NT2/D1 (cell line): Measurements from ENCODE around the gene PTTG1IP2.

Experiments used
- DNase-seq: peaks from one replicate; pipeline ENCODE4 v3.0.0-alpha.2; 2011; ENCODE audit warnings: low read depth, low spot score
- H3K27me3 ChIP-seq: 2 replicates; pipeline ENCODE4 v1.6.0; 2011; ENCODE audit warnings: mild to moderate bottlenecking; ENCODE audit not compliant: insufficient read length, insufficient read depth
- H3K36me3 ChIP-seq: 2 replicates; pipeline ENCODE4 v1.6.1; 2011; ENCODE audit warnings: mild to moderate bottlenecking, low read length, mixed read lengths; ENCODE audit not compliant: insufficient read depth, insufficient read length
- H3K4me1 ChIP-seq: 2 replicates; pipeline ENCODE4 v1.5.1; 2011; ENCODE audit not compliant: insufficient read depth, insufficient read length
- H3K4me3 ChIP-seq: 2 replicates; pipeline ENCODE4 v1.5.1; 2011; ENCODE audit warnings: low read depth; ENCODE audit not compliant: insufficient read length
- H3K9ac ChIP-seq: 2 replicates; pipeline ENCODE4 v1.6.0; 2011; ENCODE audit warnings: low read depth; ENCODE audit not compliant: insufficient read length
- H3K9me3 ChIP-seq: 2 replicates; pipeline ENCODE4 v1.5.1; 2011; ENCODE audit warnings: mild to moderate bottlenecking, low read length; ENCODE audit not compliant: insufficient read depth
- SUZ12 ChIP-seq: IDR thresholded peaks from 2 replicates; pipeline ENCODE4 v1.6.1; 2011; ENCODE audit not compliant: insufficient read length, insufficient read depth; ENCODE audit errors: extremely low read depth
- YY1 ChIP-seq: IDR thresholded peaks from 2 replicates; pipeline ENCODE4 v1.6.1; 2011; ENCODE audit not compliant: insufficient read length, insufficient read depth
- ZNF274 ChIP-seq: IDR thresholded peaks from 2 replicates; pipeline ENCODE4 v1.6.1; 2011; ENCODE audit warnings: mild to moderate bottlenecking, low read depth, low read length

Gene PTTG1IP2

GRCh38 chr7:90536449-90536848 is 67.0 kb downstream of the PTTG1IP2 start:
- DNase-seq, result no peak
- no peak for TF ChIP-seq SUZ12
- no peak for TF ChIP-seq ZNF274
- no peak for TF ChIP-seq YY1
- H3K9me3 ChIP-seq, result no peaks in the 10 kb centered on the region

GRCh38 chr7:90538405-90538804 is 69.0 kb downstream of the PTTG1IP2 start:
- DNase-seq, result no peak
- no peak for TF ChIP-seq YY1
- no peak for TF ChIP-seq SUZ12
- no peak for TF ChIP-seq ZNF274
- no peak overlapping the region for H3K9ac ChIP-seq
- H3K4me3 ChIP-seq, result no peak overlapping the region
- H3K36me3 ChIP-seq, result no peaks in the 10 kb centered on the region
- H3K9me3 ChIP-seq, result no peaks in the 10 kb centered on the region
- H3K4me1 ChIP-seq, result no peaks in the 10 kb centered on the region
- no peaks in the 10 kb centered on the region for H3K27me3 ChIP-seq

More at GRCh38 chr7:90536449-90536848, 67.0 kb downstream of the PTTG1IP2 start:
- no peak overlapping the region for H3K4me3 ChIP-seq
- no peaks in the 10 kb centered on the region for H3K36me3 ChIP-seq
- H3K9ac ChIP-seq, result no peak overlapping the region
- H3K4me1 ChIP-seq, result no peaks in the 10 kb centered on the region
- H3K27me3 ChIP-seq, result no peaks in the 10 kb centered on the region

- Histone ChIP-seq H3K4me1 (no peaks in the 10 kb centered on the region), H3K9ac (no peak overlapping the region), H3K27me3 (no peaks in the 10 kb centered on the region), H3K4me3 (no peak overlapping the region), H3K9me3 (no peaks in the 10 kb centered on the region), H3K36me3 (no peaks in the 10 kb centered on the region)
- DNase-seq, result no peak
- no peak for TF ChIP-seq YY1
- no peak for TF ChIP-seq SUZ12
- TF ChIP-seq ZNF274, result no peak
Measured at GRCh38 chr7:90540406-90540805, 71.0 kb downstream of the PTTG1IP2 start.

- Histone ChIP-seq H3K9ac (no peak overlapping the region), H3K9me3 (no peaks in the 10 kb centered on the region), H3K4me3 (no peak overlapping the region), H3K27me3 (no peaks in the 10 kb centered on the region), H3K36me3 (no peaks in the 10 kb centered on the region), H3K4me1 (peaks cover 3% of the 10 kb centered on the region)
- DNase-seq, result peak; percentile 38
- TF ChIP-seq YY1 (no peak), ZNF274 (no peak), SUZ12 (no peak)
Measured at GRCh38 chr7:90551036-90551435, 81.6 kb downstream of the PTTG1IP2 start.

GRCh38 chr7:90552521-90552920 is 83.1 kb downstream of the PTTG1IP2 start:
- DNase-seq, result no peak
- no peak overlapping the region for H3K4me3 ChIP-seq
- no peaks in the 10 kb centered on the region for H3K9me3 ChIP-seq
- TF ChIP-seq ZNF274 (no peak), SUZ12 (no peak), YY1 (no peak)
- H3K27me3 ChIP-seq, result no peaks in the 10 kb centered on the region
- no peaks in the 10 kb centered on the region for H3K36me3 ChIP-seq
- no peak overlapping the region for H3K9ac ChIP-seq
- H3K4me1 ChIP-seq, result peaks cover 3% of the 10 kb centered on the region

- TF ChIP-seq SUZ12 (no peak), YY1 (no peak), ZNF274 (no peak)
- no peak overlapping the region for H3K9ac ChIP-seq
Measured at GRCh38 chr7:90560730-90561129, 91.3 kb downstream of the PTTG1IP2 start.

More at GRCh38 chr7:90560730-90561129, 91.3 kb downstream of the PTTG1IP2 start:
- no peaks in the 10 kb centered on the region for H3K4me1 ChIP-seq
- H3K36me3 ChIP-seq, result no peaks in the 10 kb centered on the region
- no peak for DNase-seq
- H3K4me3 ChIP-seq, result no peak overlapping the region
- no peaks in the 10 kb centered on the region for H3K9me3 ChIP-seq
- H3K27me3 ChIP-seq, result no peaks in the 10 kb centered on the region
